Measurements from ENCODE around the gene DDAH2.
"Not testable (repeated sequence)": the region's sequence is repeated elsewhere in the genome, so short reads cannot be mapped to it uniquely, and the experiment has no call there.

DDAH2 gene

DNA sequence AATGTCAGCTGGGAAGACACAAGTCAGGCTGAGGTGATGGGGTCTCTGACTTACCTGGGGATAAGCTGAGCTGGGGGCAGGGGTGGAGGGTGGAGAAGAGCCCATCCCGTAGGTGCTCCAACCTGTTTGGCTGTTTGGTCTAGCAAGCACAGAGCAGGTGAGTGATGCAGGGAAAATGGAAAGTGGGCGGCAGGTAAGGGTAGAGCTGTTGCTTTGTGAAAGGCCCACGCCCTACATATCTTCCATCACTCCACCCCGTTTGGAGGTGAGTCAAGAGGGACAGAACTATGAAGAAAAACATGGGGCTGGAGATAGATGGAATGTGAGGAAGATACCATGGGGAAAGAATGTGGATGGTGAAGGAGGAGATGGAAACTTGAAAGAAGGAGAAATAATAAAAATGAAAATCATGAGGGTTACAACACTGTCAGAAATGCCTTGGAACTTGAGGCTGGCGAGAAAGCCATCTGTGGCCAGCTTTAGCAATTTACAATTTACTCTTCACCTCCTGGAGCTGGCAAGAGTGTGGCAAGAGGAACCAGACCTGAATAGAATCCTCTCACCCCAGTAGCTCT is 8.8 kb downstream of the DDAH2 start:
- DNase-seq (ENCODE audit: low spot score in 2 of 2) = no peak
- no peaks in the 10 kb centered on the region for H3K27me3 ChIP-seq (ENCODE audit: low read depth)
- H3K4me1 ChIP-seq = no peaks in the 10 kb centered on the region
- no peaks in the 10 kb centered on the region for H3K9me3 ChIP-seq
- H3K4me3 ChIP-seq = no peak overlapping the region
- no peaks in the 10 kb centered on the region for H3K36me3 ChIP-seq (replicated peaks)
- in situ Hi-C loops (cut with MboI; ENCODE audit: low sequenced_read_pairs) = no loop called here

DNA sequence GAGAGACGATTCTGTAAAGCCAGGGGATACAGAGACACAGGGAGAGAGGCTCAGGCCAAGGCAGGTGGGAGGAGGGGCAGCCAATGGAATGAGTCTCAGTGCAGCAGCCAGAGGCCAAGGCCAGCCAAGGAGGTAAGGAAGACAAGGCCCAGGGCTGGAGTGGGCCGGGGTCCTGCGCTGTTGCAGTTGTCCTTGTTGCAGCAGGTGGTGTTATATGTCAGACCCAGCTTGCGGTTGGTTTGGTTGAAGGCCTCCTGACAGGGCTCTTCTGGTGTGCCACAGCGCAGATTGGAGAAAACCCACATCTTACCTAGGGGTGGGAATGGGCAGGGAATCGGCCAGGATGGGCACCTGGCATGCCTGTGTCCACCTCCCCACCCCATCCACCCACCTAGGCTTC is 10.1 kb downstream of the DDAH2 start:
- in situ Hi-C loops (cut with MboI; ENCODE audit: low sequenced_read_pairs) = no loop called here
- Histone ChIP-seq H3K27me3 (ENCODE audit: low read depth) (no peaks in the 10 kb centered on the region), H3K4me3 (no peak overlapping the region), H3K36me3 (replicated peaks) (no peaks in the 10 kb centered on the region), H3K4me1 (peaks cover 3% of the 10 kb centered on the region), H3K9me3 (no peaks in the 10 kb centered on the region)
- no peak for DNase-seq (ENCODE audit: low spot score in 2 of 2)

DNA sequence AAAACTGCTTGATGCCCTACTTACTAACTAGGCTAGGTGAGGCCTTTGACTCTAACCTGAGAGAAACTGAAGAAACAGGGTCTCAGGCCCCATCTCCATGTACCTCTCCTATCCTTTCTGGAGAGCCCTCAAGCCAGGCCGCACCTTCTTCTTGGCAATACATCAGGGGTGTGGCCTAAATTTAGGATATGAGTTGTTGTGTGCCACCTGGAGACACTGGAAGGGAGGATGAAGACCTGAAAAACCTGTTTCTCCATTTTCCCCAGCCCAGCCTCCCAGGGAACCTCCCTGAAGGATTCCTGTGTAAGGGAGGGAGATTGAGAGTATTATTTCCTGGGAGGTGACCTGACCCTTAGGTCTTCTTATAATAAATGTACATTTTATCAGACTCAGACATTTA is 10.8 kb downstream of the DDAH2 start:
- no peak for DNase-seq (ENCODE audit: low spot score in 2 of 2)
- in situ Hi-C loops (cut with MboI; ENCODE audit: low sequenced_read_pairs) = no loop called here

DNA sequence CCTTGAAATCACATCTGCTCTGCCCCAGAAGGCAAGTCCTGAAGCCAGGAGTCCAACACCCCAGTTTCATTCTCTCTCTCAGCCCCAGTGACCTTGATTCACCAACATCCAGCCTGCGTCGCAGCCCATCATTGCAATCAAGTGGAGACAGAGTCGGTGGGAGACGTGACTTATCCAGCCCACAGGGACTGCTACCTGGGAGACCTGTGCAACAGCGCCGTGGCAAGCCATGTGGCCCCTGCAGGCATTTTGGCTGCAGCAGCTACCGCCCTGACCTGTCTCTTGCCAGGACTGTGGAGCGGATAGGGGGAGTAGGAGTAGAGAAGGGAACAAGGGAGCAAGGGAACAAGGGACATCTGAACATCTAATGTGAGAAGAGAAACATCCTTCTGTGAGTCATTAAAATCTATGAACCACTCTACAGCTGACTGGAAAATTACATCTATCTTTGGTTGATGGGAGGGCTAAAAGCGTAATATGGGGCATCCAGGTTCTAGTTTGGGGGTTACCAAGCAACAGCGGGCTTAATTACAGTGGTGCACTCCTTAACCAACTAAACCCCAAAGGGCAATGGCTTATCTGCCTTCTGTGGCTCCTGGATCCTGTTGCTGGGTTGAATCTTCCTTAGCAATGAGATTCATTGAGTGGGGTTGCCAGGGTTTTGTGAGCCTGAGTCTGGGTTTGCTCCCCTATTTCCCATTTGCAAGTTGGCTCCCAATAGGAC is 11.4 kb downstream of the DDAH2 start:
- H3K27me3 ChIP-seq (ENCODE audit: low read depth) = no peaks in the 10 kb centered on the region
- H3K9me3 ChIP-seq = no peaks in the 10 kb centered on the region
- H3K4me1 ChIP-seq = peaks cover 7% of the 10 kb centered on the region
- H3K4me3 ChIP-seq = no peak overlapping the region
- H3K36me3 ChIP-seq (replicated peaks) = no peaks in the 10 kb centered on the region
- no peak for DNase-seq (ENCODE audit: low spot score in 2 of 2)
- in situ Hi-C loops (cut with MboI; ENCODE audit: low sequenced_read_pairs) = no loop called here

More for the DNA sequence above, 10.8 kb downstream of the DDAH2 start:
- no peak overlapping the region for H3K4me3 ChIP-seq
- H3K9me3 ChIP-seq = no peaks in the 10 kb centered on the region
- no peaks in the 10 kb centered on the region for H3K27me3 ChIP-seq (ENCODE audit: low read depth)
- H3K36me3 ChIP-seq (replicated peaks) = no peaks in the 10 kb centered on the region
- H3K4me1 ChIP-seq = peaks cover 7% of the 10 kb centered on the region

- peaks cover 7% of the 10 kb centered on the region for H3K4me1 ChIP-seq
- in situ Hi-C loops (cut with MboI; ENCODE audit: low sequenced_read_pairs) = no loop called here
- no peaks in the 10 kb centered on the region for H3K9me3 ChIP-seq
- H3K4me3 ChIP-seq = no peak within 1 kb of the TSS
- DNase-seq (ENCODE audit: low spot score in 2 of 2) = no peak
- H3K36me3 ChIP-seq (replicated peaks) = no peaks in the 10 kb centered on the region
- H3K27me3 ChIP-seq (ENCODE audit: low read depth) = no peaks in the 10 kb centered on the region
These were observed 13.8 kb downstream of the DDAH2 start, which contains the start of gene LY6G6D for GRCh38 chr6:31715022-31715958. LY6G6D (plus strand) TSS chr6:31715348; CDS start chr6:31715356, 8 bp downstream.

GRCh38 chr6:31713991-31714684 is 15.0 kb downstream of the DDAH2 start:
- no peaks in the 10 kb centered on the region for H3K9me3 ChIP-seq
- in situ Hi-C loops (cut with MboI; ENCODE audit: low sequenced_read_pairs) = no loop called here
- H3K27me3 ChIP-seq (ENCODE audit: low read depth) = no peaks in the 10 kb centered on the region
- no peaks in the 10 kb centered on the region for H3K36me3 ChIP-seq (replicated peaks)
- peak; percentile 23 to 38 for DNase-seq (ENCODE audit: low spot score in 2 of 2)
- H3K4me3 ChIP-seq = no peak overlapping the region
- H3K4me1 ChIP-seq = peaks cover 7% of the 10 kb centered on the region

GRCh38 chr6:31713465-31713864 is 15.6 kb downstream of the DDAH2 start:
- H3K9me3 ChIP-seq = no peaks in the 10 kb centered on the region
- in situ Hi-C loops (cut with MboI; ENCODE audit: low sequenced_read_pairs) = no loop called here
- no peak for DNase-seq (ENCODE audit: low spot score in 2 of 2)
- H3K36me3 ChIP-seq (replicated peaks) = no peaks in the 10 kb centered on the region
- H3K4me3 ChIP-seq = no peak overlapping the region
- H3K27me3 ChIP-seq (ENCODE audit: low read depth) = no peaks in the 10 kb centered on the region
- peaks cover 7% of the 10 kb centered on the region for H3K4me1 ChIP-seq

DNA sequence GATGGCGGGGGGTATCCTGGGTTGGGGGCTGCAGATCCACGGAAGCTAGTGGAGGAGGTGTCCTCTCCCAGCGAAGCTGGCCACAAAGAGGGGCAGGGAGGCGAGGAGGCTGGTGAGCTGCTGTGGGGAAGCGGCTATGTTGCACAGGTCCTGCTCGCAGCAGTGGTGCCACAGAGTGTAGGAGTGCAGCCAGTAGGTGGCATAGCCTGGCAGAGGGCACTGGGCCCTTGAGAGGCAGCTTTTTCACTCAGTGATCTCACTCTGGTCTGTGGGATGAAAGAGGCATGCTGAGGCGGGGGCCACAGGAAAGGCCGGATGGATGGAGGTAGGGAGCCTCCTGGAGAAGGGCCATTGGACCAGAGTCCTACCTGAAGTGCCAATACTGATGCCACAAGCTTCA is 16.8 kb downstream of the DDAH2 start:
- no peak for DNase-seq (ENCODE audit: low spot score in 2 of 2)

GRCh38 chr6:31711233-31711632 is 17.9 kb downstream of the DDAH2 start:
- H3K4me1 ChIP-seq = peaks cover 7% of the 10 kb centered on the region
- no peak for DNase-seq (ENCODE audit: low spot score in 2 of 2)
- H3K4me3 ChIP-seq = no peak overlapping the region
- in situ Hi-C loops (cut with MboI; ENCODE audit: low sequenced_read_pairs) = no loop called here
- H3K27me3 ChIP-seq (ENCODE audit: low read depth) = no peaks in the 10 kb centered on the region
- H3K9me3 ChIP-seq = no peaks in the 10 kb centered on the region
- no peaks in the 10 kb centered on the region for H3K36me3 ChIP-seq (replicated peaks)

More for the DNA sequence above, 16.8 kb downstream of the DDAH2 start:
- Histone ChIP-seq H3K9me3 (no peaks in the 10 kb centered on the region), H3K4me1 (peaks cover 7% of the 10 kb centered on the region), H3K36me3 (replicated peaks) (no peaks in the 10 kb centered on the region), H3K27me3 (ENCODE audit: low read depth) (no peaks in the 10 kb centered on the region), H3K4me3 (no peak overlapping the region)
- in situ Hi-C loops (cut with MboI; ENCODE audit: low sequenced_read_pairs) = no loop called here

DNA sequence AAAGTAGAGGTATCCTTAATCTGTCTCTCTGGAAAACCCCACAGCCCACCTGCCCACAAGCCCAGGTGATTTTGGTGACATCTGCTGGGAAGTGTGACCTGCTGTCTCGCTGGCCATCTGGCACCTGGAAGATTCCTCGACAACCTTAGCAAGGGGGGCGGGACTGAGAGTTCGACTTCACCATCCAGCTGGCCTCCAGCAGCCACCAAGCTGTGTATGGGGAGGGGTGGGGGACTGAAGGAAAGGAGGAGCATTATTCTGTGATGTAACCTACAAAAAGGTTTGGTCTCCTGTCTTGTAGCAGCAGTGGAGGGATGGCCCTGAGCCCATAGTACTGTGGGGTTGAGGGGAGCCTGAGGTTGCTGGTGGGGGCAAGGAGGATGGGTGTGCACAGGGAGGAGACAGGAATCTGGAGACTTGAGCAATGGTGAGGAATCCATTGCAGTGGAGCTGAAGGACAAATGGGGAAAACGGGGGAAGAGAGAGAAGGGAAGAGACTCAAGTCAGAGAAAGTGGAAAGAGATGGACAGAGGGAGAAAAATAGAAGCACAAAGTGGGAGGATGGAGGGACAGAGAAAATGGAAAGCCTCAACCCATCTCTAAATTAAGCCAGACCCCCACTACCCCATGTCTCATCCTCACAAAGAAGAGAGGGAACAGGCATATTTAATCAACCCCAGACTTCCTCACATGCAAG is 18.4 kb downstream of the DDAH2 start:
- no peak overlapping the region for H3K4me3 ChIP-seq
- H3K9me3 ChIP-seq = no peaks in the 10 kb centered on the region
- H3K27me3 ChIP-seq (ENCODE audit: low read depth) = no peaks in the 10 kb centered on the region
- no peak for DNase-seq (ENCODE audit: low spot score in 2 of 2)
- in situ Hi-C loops (cut with MboI; ENCODE audit: low sequenced_read_pairs) = no loop called here
- no peaks in the 10 kb centered on the region for H3K36me3 ChIP-seq (replicated peaks)
- peaks cover 7% of the 10 kb centered on the region for H3K4me1 ChIP-seq

DNA sequence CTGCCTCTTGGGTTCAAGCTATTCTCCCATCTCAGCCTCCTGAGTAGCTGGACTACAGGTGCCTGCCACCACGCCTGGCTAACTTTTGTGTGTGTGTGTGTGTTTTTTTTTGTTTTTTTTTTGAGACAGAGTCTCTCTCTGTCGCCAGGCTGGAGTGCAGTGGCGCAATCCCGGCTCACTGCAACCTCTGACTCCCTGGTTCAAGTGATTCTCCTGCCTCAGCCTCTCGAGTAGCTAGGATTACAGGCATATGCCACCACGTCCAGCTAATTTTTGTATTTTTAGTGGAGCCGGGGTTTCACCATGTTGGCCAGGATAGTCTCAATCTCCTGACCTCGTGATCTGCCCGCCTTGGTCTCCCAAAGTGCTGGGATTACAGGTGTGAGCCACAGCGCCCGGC is 19.9 kb downstream of the DDAH2 start:
- H3K36me3 ChIP-seq (replicated peaks); H3K9me3 ChIP-seq; H3K27me3 ChIP-seq (ENCODE audit: low read depth); in situ Hi-C loops (cut with MboI; ENCODE audit: low sequenced_read_pairs); DNase-seq (ENCODE audit: low spot score in 2 of 2); H3K4me1 ChIP-seq; H3K4me3 ChIP-seq: not testable (repeated sequence)

DNA sequence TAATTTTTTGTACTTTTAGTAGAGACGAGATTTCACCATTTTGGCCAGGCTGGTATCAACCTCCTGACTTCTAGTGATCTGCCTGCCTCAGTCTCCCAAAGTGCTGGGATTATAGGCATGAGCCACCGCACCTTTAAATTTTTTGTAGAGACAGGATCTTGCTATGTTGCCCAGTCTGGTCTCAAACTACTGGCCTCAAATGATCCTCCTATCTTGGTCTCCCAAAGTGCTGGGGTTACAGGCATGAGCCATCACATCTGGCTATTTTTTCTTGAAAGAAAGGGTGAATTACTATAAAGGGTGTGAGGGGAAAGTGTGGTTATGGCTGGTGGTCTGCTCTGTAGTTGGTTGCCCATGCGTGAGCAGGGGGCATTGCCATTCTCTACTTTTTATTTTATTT is 20.9 kb downstream of the DDAH2 start:
- DNase-seq (ENCODE audit: low spot score in 2 of 2) = no peak
- no peaks in the 10 kb centered on the region for H3K27me3 ChIP-seq (ENCODE audit: low read depth)
- peaks cover 6% of the 10 kb centered on the region for H3K4me1 ChIP-seq
- no peaks in the 10 kb centered on the region for H3K36me3 ChIP-seq (replicated peaks)
- no peaks in the 10 kb centered on the region for H3K9me3 ChIP-seq
- no peak overlapping the region for H3K4me3 ChIP-seq
- in situ Hi-C loops (cut with MboI; ENCODE audit: low sequenced_read_pairs) = no loop called here

GRCh38 chr6:31707701-31708100 is 21.4 kb downstream of the DDAH2 start:
- no peak for DNase-seq (ENCODE audit: low spot score in 2 of 2)
- Histone ChIP-seq H3K36me3 (replicated peaks) (no peaks in the 10 kb centered on the region), H3K27me3 (ENCODE audit: low read depth) (no peaks in the 10 kb centered on the region), H3K4me1 (peaks cover 6% of the 10 kb centered on the region), H3K4me3 (no peak overlapping the region), H3K9me3 (no peaks in the 10 kb centered on the region)
- in situ Hi-C loops (cut with MboI; ENCODE audit: low sequenced_read_pairs) = no loop called here
